SKM-1 (cell line): Measurements from ENCODE around the gene TNPO1.
A peak's percentile ranks its signal among the peaks of the same experiment; 100 is the strongest.
"Not testable (repeated sequence)": the region's sequence is repeated elsewhere in the genome, so short reads cannot be mapped to it uniquely, and the experiment has no call there.

Source experiments
- DNase-seq: peaks from one replicate; lab custom pipeline; 2025; ENCODE audit not compliant: unreplicated experiment; lab: John Stamatoyannopoulos, UW

The TNPO1 gene

DNA sequence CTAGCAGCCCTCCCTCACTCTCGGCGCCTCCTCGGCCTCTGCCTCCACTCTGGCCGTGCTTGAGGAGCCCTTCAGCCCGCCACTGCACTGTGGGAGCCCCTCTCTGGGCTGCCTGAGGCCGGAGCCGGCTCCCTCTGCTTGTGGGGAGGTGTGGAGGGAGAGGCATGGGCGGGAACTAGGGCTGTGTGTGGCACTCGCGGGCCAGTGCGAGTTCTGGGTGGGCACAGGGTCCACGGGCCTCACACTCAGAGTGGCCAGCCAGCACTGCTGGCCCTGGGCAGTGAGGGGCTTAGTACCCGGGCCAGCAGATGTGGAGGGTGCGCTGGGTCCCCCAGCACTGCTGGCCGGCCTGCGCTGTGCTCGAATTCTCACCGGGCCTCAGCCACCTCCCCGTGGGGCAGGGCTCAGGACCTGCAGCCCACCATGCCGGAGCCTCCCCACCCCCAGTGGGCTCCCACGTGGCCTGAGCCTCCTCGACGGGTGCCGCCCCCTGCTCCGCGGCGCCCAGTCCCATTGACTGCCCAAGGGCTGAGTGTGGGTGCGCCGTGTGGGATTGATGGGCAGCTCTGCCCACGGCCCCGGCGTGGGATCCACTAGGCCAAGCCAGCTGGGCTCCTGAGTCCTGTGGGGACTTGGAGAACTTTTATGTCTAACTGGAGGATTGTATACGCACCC, 109.0 kb downstream of the TNPO1 start:
- no peak for DNase-seq

DNA sequence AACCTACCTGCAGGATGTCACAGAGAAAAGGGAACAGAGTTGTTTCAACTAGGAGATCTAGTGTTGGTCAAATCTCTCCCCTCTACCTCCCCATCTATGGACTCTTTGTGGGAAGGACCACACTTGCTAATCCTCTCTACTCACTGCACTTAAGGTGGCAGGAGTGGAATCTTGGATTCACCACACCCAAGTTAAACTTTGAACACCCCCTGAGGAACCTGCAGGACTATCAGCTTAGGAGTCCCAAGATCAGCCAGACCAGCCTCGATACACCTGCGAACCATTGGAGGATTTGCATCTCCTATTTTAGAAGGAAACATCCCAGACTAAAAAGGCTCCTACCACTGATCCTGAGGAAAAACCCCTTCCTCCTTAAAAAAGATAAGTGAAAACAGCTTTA, 116.2 kb downstream of the TNPO1 start:
- DNase-seq, result not testable (repeated sequence)

GRCh38 chr5:72934953-72935725, 118.7 kb downstream of the TNPO1 start:
- DNase-seq, result not testable (repeated sequence)

DNA sequence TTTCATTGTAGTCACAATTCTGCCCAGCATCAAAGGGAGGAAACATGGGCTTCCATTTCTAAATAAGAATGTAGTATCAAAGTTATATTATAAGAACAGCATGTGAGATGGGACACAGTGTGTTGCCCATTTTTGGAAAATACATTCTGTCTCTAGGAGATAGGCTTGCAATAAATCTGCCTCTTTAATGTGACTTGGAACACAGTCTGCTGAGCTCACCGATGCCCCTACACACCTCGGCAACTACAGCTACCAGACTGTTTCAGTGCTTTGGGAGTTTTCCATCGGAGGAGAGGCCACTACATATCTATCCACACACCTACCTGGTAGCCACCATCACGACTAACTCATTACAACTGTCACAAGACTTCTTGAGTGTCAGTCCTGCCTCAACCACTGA, 120.4 kb downstream of the TNPO1 start:
- DNase-seq, result no peak

GRCh38 chr5:72937517-72938061, 121.1 kb downstream of the TNPO1 start:
- DNase-seq, result peak; percentile 24

DNA sequence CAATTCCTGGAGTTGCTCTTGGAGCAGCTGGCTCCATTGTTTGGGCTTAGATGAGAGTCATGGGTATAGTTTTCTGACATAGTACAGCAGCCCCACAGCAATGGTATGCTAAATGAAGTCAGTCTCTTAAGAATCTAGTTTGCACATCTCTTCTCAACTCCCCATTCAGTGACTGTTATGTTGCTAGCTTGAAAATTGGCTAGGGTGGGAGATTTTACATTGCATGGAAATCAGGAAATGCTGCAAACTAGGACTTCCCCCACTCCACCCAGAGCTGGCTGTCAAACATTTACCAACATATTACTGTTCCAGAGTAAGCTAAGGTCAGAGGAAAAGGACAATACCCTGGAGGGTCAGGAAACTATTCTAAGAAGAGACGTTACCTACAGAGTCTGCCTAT, 121.7 kb downstream of the TNPO1 start:
- DNase-seq, result no peak

DNA sequence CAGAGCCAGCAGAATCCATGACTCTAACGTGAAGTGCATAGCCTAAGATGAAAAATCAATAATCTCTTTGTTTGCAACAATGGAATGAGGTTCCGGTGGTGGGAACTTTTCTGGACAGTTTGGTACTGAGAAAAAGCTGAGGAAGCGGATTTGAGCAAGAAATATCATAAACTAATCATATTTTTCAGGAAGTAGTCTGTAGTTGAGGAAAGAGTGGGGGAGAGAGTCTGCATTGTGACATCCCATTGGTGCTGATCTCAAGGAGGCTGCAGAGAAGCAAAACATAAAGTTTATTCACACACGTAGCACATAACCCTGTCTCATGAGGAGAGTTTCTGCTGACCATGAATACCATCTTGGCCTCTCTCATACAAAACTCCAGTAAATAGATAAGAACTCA, 123.6 kb downstream of the TNPO1 start:
- DNase-seq, result peak; percentile 15

- DNase-seq, result no peak
These were observed 126.8 kb downstream of the TNPO1 start for GRCh38 chr5:72943307-72943706.

DNA sequence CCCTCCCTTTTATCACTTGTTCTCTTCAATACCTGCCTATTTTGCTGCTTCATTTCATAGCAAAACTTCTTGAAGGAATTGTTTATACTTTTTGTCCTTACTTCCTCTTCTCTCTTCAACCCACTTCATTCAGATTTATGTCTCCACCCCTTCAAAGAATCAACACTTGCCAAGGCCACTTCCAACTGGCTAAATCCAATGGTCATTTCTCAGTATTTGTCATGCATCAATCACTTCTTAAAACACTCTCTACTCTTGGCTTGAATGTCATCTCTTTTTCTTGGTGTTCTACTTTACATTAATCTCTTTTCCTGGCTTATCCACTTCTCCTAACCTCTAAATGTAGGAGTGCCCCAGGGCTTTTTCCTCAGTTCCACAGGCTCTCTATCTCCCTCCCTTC, 131.0 kb downstream of the TNPO1 start:
- no peak for DNase-seq

- no peak for DNase-seq
These were observed 133.0 kb downstream of the TNPO1 start for GRCh38 chr5:72949481-72949880.

DNA sequence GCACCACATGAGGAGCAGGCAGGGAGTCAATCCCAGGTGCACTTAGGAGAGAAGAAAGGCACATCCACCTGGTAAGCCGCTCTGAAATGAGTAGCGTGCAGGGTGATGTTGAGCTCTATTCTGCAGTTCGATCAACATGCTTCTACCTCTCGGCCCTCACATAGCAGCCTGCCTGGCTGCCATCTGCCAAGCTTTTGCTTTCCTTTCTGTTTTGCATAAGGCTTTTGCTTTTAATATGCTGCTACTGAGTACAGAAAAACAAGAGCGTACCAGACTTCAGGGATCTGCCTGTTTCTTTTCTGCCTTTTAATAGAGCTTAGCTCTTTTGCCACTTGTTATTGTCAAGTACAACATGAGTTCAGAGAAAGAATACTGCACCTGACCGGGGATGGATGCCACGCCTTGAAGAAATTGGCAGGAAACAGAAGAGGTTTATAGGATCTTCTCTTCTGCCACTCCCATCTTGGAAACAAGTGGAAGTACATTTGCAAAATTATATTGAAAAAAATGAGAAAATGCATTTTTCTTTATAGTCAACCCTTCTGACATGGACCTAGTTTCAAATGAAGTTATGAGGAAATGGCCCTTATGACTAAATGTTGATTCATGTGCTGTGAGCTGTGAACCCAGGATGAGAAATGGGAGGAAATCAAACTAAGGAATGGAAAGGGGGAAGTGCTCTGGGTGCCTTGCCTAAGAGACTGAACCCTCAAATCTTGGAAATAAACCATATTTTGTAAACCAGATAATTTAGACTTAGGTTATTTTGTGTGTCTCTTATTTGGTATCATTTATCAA, 135.4 kb downstream of the TNPO1 start:
- no peak for DNase-seq

DNA sequence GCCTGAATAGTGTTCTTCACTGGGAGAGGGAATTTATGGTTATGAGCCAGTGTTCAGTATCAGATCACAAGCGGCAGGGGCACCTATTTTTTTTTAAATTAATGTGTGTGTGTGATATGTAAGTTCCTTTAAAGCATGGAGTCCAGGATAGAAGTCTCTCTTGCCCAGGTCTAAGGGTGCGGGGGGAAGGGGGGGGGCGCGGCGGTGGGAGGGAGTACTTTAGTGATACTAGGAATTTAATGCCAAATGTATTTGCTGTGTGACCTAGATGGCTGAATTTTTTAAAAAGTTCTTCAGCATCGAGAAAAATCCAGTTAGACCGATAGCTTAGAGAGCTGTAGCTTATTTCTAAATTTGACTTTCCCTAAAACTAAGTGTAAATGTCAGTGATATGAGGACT, 137.9 kb downstream of the TNPO1 start:
- no peak for DNase-seq

DNA sequence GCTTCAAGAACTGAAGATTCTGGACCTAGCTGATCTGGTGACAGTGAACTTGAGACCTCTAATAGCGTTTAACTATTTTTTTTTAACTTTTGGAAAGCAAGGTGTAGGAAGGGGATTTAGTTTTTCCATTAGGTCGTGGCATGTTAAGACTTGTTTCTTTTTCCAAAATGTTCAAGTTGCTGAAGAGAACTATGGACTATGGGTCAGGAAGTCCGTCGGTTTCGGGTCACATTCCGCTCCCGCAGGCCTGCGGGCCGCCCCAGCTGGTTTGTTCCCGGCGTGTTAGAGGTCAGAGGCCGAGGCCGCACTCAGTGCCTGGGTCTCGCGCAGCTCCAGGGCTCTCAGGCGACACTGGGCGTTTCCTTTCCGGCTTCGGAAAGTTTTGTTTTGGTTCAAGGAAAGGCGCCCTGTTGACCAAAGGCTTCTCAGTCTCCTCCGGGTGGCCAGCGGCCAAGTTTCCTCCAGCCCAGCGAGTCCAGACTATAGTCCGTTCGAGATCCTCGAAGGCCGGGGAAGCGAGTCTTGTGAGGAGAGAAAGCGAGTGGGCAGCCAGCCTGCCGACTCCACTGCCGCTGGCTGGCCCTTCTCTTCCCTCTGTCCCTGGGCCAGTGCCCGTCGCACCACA, 138.8 kb downstream of the TNPO1 start:
- no peak for DNase-seq

DNA sequence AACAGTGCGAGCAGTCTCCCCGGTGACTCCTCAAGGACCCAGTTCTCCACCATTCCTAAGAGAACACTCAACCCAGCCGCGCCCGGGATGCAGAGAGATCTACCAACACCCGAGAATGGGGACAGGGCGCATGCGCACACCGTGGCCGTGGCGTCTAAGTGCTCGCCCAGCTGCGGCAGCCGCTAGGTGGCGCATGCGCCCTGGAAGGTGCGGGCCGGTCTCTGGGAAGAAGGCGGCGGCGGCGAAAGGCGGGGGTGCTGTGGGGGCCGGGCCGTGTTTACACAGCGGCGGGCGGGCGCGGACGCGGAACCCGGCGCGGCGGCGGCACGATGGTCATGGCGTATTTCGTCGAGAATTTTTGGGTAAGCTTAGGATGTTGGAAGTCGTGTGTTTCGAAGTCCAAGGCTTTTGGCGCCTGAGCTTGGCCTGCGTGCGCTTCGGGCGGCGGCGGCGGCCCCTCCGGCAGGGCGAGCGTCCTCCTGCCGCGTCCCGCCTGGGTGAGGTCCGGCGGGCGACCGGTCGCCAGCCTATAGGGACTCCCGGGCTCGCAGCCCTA, 139.4 kb downstream of the TNPO1 start, which contains the start of gene FCHO2:
TSS of gene FCHO2 (plus strand) at position 274 of the 556 bp plus-strand sequence. CDS start at position 330, 56 bp downstream.
- DNase-seq, result peak; percentile 88

DNA sequence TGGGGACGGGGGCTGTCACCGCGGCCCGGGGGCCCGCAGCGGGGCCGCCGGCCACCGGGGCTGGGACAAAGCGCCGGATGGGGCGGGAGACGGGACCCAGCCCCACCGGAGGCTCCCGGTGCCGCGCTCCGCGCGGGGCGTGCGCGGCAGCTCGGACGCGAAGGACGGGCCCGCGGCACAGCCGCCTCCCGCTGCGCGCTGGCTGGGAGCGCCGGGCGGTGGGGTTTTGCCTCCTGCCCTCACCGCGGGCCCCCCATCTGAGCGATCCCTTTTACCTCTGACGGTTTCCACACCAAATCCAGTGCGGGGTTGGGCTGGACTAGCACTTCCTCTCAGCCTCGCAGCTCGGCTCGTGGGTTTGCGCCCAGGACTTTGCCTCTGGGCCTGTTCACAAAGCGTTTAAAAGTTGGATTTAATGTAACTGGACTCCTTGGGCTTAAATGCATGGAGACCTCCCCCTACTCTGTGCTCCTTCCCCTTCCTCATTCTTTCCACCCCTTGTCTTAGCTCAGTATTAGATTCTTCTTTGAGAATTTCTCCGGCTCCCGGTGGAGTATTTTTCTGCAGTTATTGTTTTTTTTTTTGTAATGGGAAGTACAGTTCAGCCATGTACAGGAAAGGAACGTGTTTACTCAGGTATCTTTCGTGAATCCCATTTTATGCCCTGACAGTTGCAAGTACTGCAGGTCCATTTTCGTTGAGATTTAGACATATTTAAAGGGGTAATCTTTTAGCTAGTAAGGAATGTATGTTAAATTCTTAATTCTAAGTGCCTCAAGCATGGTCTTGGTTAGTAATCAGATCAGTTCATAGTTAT, 140.1 kb downstream of the TNPO1 start:
- DNase-seq, result peak; percentile 25

DNA sequence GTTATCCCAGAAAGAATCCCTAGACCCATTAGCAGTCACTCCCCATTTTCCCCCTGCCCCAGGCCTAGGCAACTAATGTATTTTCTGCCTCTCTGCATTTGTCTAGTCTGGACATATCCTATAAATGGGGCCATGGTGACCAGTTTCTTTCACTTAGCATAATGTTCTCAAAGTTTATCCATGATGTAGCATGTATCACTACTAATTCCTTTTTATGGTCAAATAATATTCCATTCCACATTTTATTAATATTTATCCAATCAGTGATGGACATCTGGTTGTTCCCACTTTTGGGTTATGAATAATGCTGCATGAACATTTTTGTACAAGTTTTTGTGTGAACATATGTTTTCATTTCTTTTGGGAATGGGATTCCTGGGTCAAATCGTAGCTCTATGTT, 140.9 kb downstream of the TNPO1 start:
- no peak for DNase-seq

DNA sequence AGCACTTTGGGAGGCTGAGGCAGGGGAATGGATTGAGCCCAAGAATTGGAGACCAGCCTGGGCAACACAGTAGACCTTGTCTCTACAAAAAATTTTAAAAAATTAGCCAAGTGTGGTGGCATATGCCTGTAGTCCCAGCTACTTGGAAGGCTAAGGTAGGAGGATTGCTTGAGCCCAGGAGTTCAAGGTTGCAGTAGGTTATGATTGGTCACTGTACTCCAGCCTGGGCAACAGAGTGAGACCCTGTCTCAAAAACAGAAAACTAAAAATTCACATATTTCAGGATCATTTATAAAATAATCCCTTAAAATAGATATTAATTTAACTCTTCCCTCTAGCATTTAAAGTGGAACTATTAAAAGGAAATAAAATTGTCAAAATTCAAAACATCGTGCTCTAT, 142.8 kb downstream of the TNPO1 start:
- DNase-seq, result no peak
